HepG2 (cell line): ENCODE results near the gene ERCC2. TPM values are rescaled to one million over a fixed set of nuclear protein-coding genes. Genes with fewer than 3 reads are reported as not detected.

ENCODE experiments used
- AKNA ChIP-seq: sonication (generic); formaldehyde crosslinking; IDR thresholded peaks from 2 replicates; pipeline ENCODE4 v1.4.0; 2020; ENCODE audit warnings: missing genetic modification reagents, borderline replicate concordance
- EP300 ChIP-seq, 3 experiments: sonication (generic) in 1 of 3; formaldehyde crosslinking in 1 of 3; IDR thresholded peaks; 2 replicates each; pipeline versions ENCODE4 v1.5.1 to v1.6.1; 2011 to 2020; ENCODE audit warnings: low read depth in 2 of 3, low read length in 2 of 3, borderline replicate concordance in 1 of 3, improper control_type of control experiment in 1 of 3, mild to moderate bottlenecking in 1 of 3, missing genetic modification reagents in 1 of 3, moderate library complexity in 1 of 3
- FOXO4 ChIP-seq: sonication (generic); formaldehyde crosslinking; conservative IDR thresholded peaks from 2 replicates; pipeline ENCODE4 v1.8.1; 2023; ENCODE audit warnings: missing genetic modification reagents
- NFYB ChIP-seq: sonication (generic); formaldehyde crosslinking; IDR thresholded peaks from 2 replicates; pipeline ENCODE4 v1.4.0; 2020; ENCODE audit warnings: missing genetic modification reagents
- RBFOX2 ChIP-seq: fragments of 200-400 bp; formaldehyde crosslinking; IDR thresholded peaks from 2 replicates; pipeline ENCODE4 v1.6.1; 2017; ENCODE audit warnings: low read depth, mild to moderate bottlenecking, low read length
- SNAPC2 ChIP-seq: sonication (generic); formaldehyde crosslinking; IDR thresholded peaks from 2 replicates; pipeline ENCODE4 v1.8.1; 2022; ENCODE audit warnings: mild to moderate bottlenecking, missing genetic modification reagents
- ZFP41 ChIP-seq: sonication (generic); formaldehyde crosslinking; IDR thresholded peaks from 2 replicates; pipeline ENCODE4 v1.4.0; 2020; ENCODE audit warnings: mild to moderate bottlenecking, missing genetic modification reagents, borderline replicate concordance
- ZNF256 ChIP-seq: sonication (generic); formaldehyde crosslinking; conservative IDR thresholded peaks from 2 replicates; pipeline ENCODE4 v1.4.0; 2020; ENCODE audit warnings: missing genetic modification reagents
- ZNF30 ChIP-seq: sonication (generic); formaldehyde crosslinking; IDR thresholded peaks from 2 replicates; pipeline ENCODE4 v1.5.0; 2020; ENCODE audit warnings: mild to moderate bottlenecking, missing genetic modification reagents
- ZNF446 ChIP-seq: sonication (generic); formaldehyde crosslinking; IDR thresholded peaks from 2 replicates; pipeline ENCODE4 v1.5.0; 2020; ENCODE audit warnings: mild to moderate bottlenecking, missing genetic modification reagents
- ZNF562 ChIP-seq: sonication (generic); formaldehyde crosslinking; IDR thresholded peaks from 2 replicates; pipeline ENCODE4 v1.8.0; 2022; ENCODE audit warnings: missing genetic modification reagents, borderline replicate concordance
- ZNF75D ChIP-seq: sonication (generic); formaldehyde crosslinking; IDR thresholded peaks from 2 replicates; pipeline ENCODE4 v1.8.1; 2023; ENCODE audit warnings: missing genetic modification reagents, mild to moderate bottlenecking, borderline replicate concordance
- ZNF775 ChIP-seq: sonication (generic); formaldehyde crosslinking; IDR thresholded peaks from 2 replicates; pipeline ENCODE4 v1.4.0; 2020; ENCODE audit warnings: missing genetic modification reagents, mild to moderate bottlenecking, moderate library complexity, borderline replicate concordance
- polyA plus RNA-seq, 8 experiments: library from polyadenylated mRNA; depleted of rRNA in 3 of 8; stranded (reverse) in 7 of 8; unstranded in 1 of 8; fragments of >200 nt; fragmentation: Illumina TruSeq in 4 of 8; extraction: Trizol in 4 of 8; gene quantifications; 2 replicates each; pipeline versions ENCODE4 v1.2.1 to v1.2.3, GENCODE V29; 2011 to 2016; ENCODE audit warnings: low read depth in 4 of 8, missing spikeins in 1 of 8, mixed read lengths in 1 of 8; ENCODE audit not compliant: insufficient read depth in 1 of 8
- total RNA-seq, 5 experiments: library from RNA; depleted of rRNA; stranded (reverse); fragments of >200 nt; fragmentation: Illumina TruSeq; extraction: Trizol; gene quantifications; 2 replicates each; pipeline ENCODE4 v1.2.3, GENCODE V29; 2016; ENCODE audit warnings: low read depth in 1 of 5
- TF ChIP-seq, protein P1 (sequence below): sonication (generic); formaldehyde crosslinking; IDR thresholded peaks from 2 replicates; pipeline ENCODE4 v1.4.0; 2020; ENCODE audit warnings: missing genetic modification reagents
- TF ChIP-seq, protein P2 (sequence below), 2 experiments: IDR thresholded peaks; 2 replicates each; pipeline ENCODE4 v1.6.1; 2011 to 2012; ENCODE audit warnings: low read length in 2 of 2, borderline replicate concordance in 1 of 2, low read depth in 1 of 2, mild to moderate bottlenecking in 1 of 2, moderate library complexity in 1 of 2

The ERCC2 gene
- total and polyA plus RNA-seq, 2 of the 13 experiments (the other 11 are each of a cell fraction or from before 2014, with no cell fraction given), result 25.4 to 49.2 TPM

GRCh38 chr19:45406226-45407090 lies 36.1 kb upstream of the ERCC2 start, which contains the start of gene POLR1G (continued):
- peak; percentile 76 for TF ChIP-seq RBFOX2
- TF ChIP-seq, protein P1, sequence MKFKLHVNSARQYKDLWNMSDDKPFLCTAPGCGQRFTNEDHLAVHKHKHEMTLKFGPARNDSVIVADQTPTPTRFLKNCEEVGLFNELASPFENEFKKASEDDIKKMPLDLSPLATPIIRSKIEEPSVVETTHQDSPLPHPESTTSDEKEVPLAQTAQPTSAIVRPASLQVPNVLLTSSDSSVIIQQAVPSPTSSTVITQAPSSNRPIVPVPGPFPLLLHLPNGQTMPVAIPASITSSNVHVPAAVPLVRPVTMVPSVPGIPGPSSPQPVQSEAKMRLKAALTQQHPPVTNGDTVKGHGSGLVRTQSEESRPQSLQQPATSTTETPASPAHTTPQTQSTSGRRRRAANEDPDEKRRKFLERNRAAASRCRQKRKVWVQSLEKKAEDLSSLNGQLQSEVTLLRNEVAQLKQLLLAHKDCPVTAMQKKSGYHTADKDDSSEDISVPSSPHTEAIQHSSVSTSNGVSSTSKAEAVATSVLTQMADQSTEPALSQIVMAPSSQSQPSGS (CRISPR knock-in tag), result no peak
- TF ChIP-seq, protein P2, sequence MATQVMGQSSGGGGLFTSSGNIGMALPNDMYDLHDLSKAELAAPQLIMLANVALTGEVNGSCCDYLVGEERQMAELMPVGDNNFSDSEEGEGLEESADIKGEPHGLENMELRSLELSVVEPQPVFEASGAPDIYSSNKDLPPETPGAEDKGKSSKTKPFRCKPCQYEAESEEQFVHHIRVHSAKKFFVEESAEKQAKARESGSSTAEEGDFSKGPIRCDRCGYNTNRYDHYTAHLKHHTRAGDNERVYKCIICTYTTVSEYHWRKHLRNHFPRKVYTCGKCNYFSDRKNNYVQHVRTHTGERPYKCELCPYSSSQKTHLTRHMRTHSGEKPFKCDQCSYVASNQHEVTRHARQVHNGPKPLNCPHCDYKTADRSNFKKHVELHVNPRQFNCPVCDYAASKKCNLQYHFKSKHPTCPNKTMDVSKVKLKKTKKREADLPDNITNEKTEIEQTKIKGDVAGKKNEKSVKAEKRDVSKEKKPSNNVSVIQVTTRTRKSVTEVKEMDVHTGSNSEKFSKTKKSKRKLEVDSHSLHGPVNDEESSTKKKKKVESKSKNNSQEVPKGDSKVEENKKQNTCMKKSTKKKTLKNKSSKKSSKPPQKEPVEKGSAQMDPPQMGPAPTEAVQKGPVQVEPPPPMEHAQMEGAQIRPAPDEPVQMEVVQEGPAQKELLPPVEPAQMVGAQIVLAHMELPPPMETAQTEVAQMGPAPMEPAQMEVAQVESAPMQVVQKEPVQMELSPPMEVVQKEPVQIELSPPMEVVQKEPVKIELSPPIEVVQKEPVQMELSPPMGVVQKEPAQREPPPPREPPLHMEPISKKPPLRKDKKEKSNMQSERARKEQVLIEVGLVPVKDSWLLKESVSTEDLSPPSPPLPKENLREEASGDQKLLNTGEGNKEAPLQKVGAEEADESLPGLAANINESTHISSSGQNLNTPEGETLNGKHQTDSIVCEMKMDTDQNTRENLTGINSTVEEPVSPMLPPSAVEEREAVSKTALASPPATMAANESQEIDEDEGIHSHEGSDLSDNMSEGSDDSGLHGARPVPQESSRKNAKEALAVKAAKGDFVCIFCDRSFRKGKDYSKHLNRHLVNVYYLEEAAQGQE (IDR thresholded peaks at IDR 0.05; ENCODE audit: borderline replicate concordance in 1 of 2, low read depth in 1 of 2, low read length in 2 of 2), result no peak
- peak in 1 of 2 experiments; percentile 47; a peak in 1 of 4 replicates for TF ChIP-seq EP300 (IDR thresholded peaks at IDR 0.05; ENCODE audit: low read depth in 2 of 2, low read length in 2 of 2)
- TF ChIP-seq EP300 (CRISPR knock-in tag; IDR thresholded peaks at IDR 0.05; ENCODE audit: borderline replicate concordance), result no peak
- peak; percentile 41; the same call in 1 of the 2 replicates for TF ChIP-seq ZFP41 (CRISPR knock-in tag)
- no peak for TF ChIP-seq FOXO4 (CRISPR knock-in tag)
- peak; percentile 54; the same call in 1 of the 2 replicates for TF ChIP-seq ZNF775 (CRISPR knock-in tag)
- no peak for TF ChIP-seq ZNF256
- TF ChIP-seq NFYB (CRISPR knock-in tag), result peak; percentile 23; the same call in 1 of the 2 replicates
- peak; percentile 80 for TF ChIP-seq SNAPC2 (CRISPR knock-in tag)
- TF ChIP-seq AKNA (CRISPR knock-in tag), result no peak
- 0 out of 2 replicates have a peak, but pooled peaks have one; percentile 42 for TF ChIP-seq ZNF30
- no peak for TF ChIP-seq ZNF446
- no peak for TF ChIP-seq ZNF75D (CRISPR knock-in tag)
- TF ChIP-seq ZNF562, result no peak
